Mammary epithelial cell (primary cell): ENCODE results near the gene MME.

Source experiments
- CTCF ChIP-seq, 2 donors: IDR thresholded peaks in 1 of 2; conservative IDR thresholded peaks in 1 of 2; 2 replicates each; pipeline ENCODE4 v1.5.1; 2011 to 2012; ENCODE audit warnings: inconsistent platforms in 2 of 2, low read length in 2 of 2, mild to moderate bottlenecking in 2 of 2, control low read depth in 1 of 2, low read depth in 1 of 2; ENCODE audit not compliant: insufficient read depth in 1 of 2; ENCODE audit errors: extremely low read depth in 1 of 2
- EZH2 ChIP-seq: IDR thresholded peaks from 2 replicates; pipeline ENCODE4 v1.6.1; 2012; ENCODE audit warnings: low read length, inconsistent platforms, borderline replicate concordance

DNA sequence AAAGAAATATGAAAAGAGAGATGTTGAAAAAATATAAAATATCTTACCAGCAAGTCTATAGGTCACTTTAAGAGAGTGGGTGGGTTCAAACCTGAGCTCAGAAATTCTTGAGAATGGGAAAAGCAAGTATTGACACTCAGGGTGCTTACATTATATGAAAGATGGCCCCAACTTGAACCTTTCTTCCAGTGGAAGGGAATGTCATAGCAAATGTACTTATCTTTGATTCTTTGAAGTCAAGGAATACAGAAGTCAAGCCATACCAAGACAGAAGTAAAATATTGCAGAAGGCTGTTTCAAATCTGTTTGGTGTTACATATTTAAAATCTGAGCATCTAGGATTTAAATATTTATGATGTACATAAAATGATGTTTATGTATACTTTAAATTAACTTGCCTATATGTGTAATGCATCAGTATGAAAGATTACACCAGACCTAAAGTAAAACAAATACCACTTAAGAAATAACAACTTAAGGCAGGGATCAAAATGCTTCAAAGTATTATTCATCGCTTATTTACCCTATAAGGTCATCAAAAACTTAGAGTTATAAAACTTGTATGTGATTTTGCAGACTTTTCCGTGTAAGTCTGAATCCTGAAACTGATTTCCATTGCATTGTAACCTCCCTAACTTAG is 8.7 kb downstream of the MME start:
- TF ChIP-seq CTCF (conservative IDR thresholded peaks at IDR 0.05 in 1 of 2, IDR thresholded peaks at IDR 0.05 in 1 of 2; ENCODE audit: extremely low read depth in 1 of 2, insufficient read depth in 1 of 2, low read depth in 1 of 2, low read length in 2 of 2) (no peak), EZH2 (no peak)
